ENCODE results near the gene NR3C2.

GRCh38 chr4:148164557-148164956 is 277.7 kb downstream of the NR3C2 start:
- TF ChIP-seq RCOR1 (IDR thresholded peaks at IDR 0.05; ENCODE audit: insufficient replicate concordance, low read length), result no peak
- TF ChIP-seq, protein P1, sequence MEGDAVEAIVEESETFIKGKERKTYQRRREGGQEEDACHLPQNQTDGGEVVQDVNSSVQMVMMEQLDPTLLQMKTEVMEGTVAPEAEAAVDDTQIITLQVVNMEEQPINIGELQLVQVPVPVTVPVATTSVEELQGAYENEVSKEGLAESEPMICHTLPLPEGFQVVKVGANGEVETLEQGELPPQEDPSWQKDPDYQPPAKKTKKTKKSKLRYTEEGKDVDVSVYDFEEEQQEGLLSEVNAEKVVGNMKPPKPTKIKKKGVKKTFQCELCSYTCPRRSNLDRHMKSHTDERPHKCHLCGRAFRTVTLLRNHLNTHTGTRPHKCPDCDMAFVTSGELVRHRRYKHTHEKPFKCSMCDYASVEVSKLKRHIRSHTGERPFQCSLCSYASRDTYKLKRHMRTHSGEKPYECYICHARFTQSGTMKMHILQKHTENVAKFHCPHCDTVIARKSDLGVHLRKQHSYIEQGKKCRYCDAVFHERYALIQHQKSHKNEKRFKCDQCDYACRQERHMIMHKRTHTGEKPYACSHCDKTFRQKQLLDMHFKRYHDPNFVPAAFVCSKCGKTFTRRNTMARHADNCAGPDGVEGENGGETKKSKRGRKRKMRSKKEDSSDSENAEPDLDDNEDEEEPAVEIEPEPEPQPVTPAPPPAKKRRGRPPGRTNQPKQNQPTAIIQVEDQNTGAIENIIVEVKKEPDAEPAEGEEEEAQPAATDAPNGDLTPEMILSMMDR (conservative IDR thresholded peaks at IDR 0.05; ENCODE audit: low read depth, low read length), result no peak
- TF ChIP-seq POLR2A (IDR thresholded peaks at IDR 0.05; ENCODE audit: low read depth, low read length), result no peak
- no peak for TF ChIP-seq ELK1 (IDR thresholded peaks at IDR 0.05; ENCODE audit: borderline replicate concordance, low read depth, low read length)
- TF ChIP-seq SMC3 (IDR thresholded peaks at IDR 0.05; ENCODE audit: low read depth, low read length), result no peak
- no peak for TF ChIP-seq BHLHE40 (IDR thresholded peaks at IDR 0.05; ENCODE audit: low read depth, low read length)

Measured in IMR-90 (cell line).